Gastroesophageal sphincter (tissue), 4 donors: ENCODE measurements around the gene TRAPPC3. TPM values are rescaled to one million over a fixed set of nuclear protein-coding genes. Genes with fewer than 3 reads are reported as not detected.

ENCODE experiments used
- ATAC-seq: fragments of 150-250 bp; one replicate; pipeline ENCODE4 v1.9.1; 2016; ENCODE audit warnings: mild to moderate bottlenecking, moderate library complexity
- H3K27ac ChIP-seq, 4 donors: fragments of 200-600 bp; sonication (generic) in 3 of 4; 1 replicate in 3 of 4; 2 replicates in 1 of 4; pipeline ENCODE4 v1.5.1; 2016 to 2019
- H3K27me3 ChIP-seq: fragments of 200-600 bp; sonication (generic); one replicate; pipeline ENCODE4 v1.5.1; 2019
- H3K36me3 ChIP-seq, 2 donors: fragments of 200-600 bp; sonication (generic); one replicate each; pipeline ENCODE4 v1.5.1; 2019; ENCODE audit warnings: control low read depth in 1 of 2
- H3K4me1 ChIP-seq, 3 donors: fragments of 200-600 bp; sonication (generic); 1 replicate in 2 of 3; 2 replicates in 1 of 3; pipeline ENCODE4 v1.5.1; 2016 to 2019; ENCODE audit warnings: control low read depth in 2 of 3
- H3K4me3 ChIP-seq, 2 donors: fragments of 200-600 bp; sonication (generic); one replicate each; pipeline ENCODE4 v1.5.1; 2019; ENCODE audit warnings: mild to moderate bottlenecking in 1 of 2, moderate library complexity in 1 of 2
- H3K9me3 ChIP-seq, 3 donors: fragments of 200-600 bp; sonication (generic); one replicate each; pipeline ENCODE4 v1.5.1; 2017 to 2019; ENCODE audit warnings: control low read depth in 2 of 3
- EP300 ChIP-seq: sonication (generic); formaldehyde crosslinking; IDR thresholded peaks from one replicate; pipeline ENCODE4 v1.6.1; 2017; ENCODE audit warnings: antibody characterized with exemption, mild to moderate bottlenecking
- POLR2A ChIP-seq, 2 donors: fragments of 450-650 bp; IDR thresholded peaks; one replicate each; pipeline ENCODE4 v1.6.1; 2017; ENCODE audit warnings: antibody characterized with exemption in 2 of 2, mild to moderate bottlenecking in 2 of 2, moderate library complexity in 1 of 2
- POLR2AphosphoS5 ChIP-seq: sonication (generic); formaldehyde crosslinking; IDR thresholded peaks from one replicate; pipeline ENCODE4 v1.6.1; 2017; ENCODE audit warnings: antibody characterized with exemption
- WGBS, 2 donors: methylation state at CpG; one replicate each; pipeline ENCODE4 v1.1.5; 2018; ENCODE audit warnings: low coverage in 1 of 2; 5-methylcytosine and 5-hydroxymethylcytosine counted together
- total RNA-seq, 4 donors: library from RNA; depleted of rRNA; stranded (reverse); fragments of >200 nt; gene quantifications; one replicate each; pipeline ENCODE4 v1.1.0, GENCODE V29; 2016
- TF ChIP-seq, protein P1 (sequence below), 4 experiments: fragments of 200-600 bp in 2 of 4; fragments of 450-650 bp in 2 of 4; sonication (generic) in 1 of 4; IDR thresholded peaks; one replicate each; pipeline ENCODE4 v1.5.1; 2017 to 2019; ENCODE audit warnings: antibody characterized with exemption in 4 of 4, mild to moderate bottlenecking in 2 of 4, moderate library complexity in 2 of 4

TRAPPC3 gene
- total RNA-seq, 4 donors from 2014 or later, result 102 to 166 (median 129) TPM

DNA sequence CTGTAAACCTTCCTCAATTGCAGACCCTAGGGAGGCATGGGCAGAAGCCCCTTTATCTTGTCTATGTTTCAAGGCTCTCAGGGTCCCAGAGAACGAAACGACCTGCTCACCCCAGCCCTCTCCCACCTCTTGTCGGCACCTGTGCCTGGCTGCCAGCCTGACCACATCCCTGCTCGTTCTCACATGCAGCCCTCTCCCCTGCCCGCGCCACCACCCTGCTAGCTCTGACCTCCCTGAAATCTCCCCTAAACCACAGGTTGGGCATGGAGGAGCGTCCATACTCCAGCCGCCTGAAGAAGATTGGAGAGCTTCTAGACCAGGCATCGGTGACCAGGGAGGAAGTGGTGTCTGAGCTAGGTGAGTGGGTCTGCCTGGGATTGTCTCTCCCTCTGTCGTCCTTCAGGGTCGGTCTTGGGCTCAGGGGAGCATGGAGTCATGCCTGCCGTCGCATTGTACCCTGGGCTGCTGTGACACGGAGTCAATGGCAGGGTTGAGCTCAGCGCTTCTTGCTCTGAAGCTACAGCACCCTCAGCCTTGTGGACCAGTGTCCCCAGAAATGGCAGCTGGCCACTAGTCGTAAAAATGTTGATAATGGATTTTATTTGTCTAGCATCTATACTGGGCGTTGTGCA, 57.0 kb downstream of the TRAPPC3 start:
- Histone ChIP-seq H3K36me3 (peaks cover 0 to 62% of the 10 kb centered on the region in 2 donors), H3K27ac (no peak overlapping the region), H3K9me3 (no peaks in the 10 kb centered on the region), H3K27me3 (peaks cover under 1% of the 10 kb centered on the region), H3K4me3 (no peak overlapping the region), H3K4me1 (peaks cover 0 to 69% (median 15%) of the 10 kb centered on the region in 3 donors)
- 88% methylated on average over 4 of the region's 17 CpGs; no CpG with 5 or more reads in 1 of the 2 donors for WGBS, 2 donors
- TF ChIP-seq POLR2A (IDR thresholded peaks at IDR 0.05) (no peak), POLR2AphosphoS5 (no peak), EP300 (no peak)
- TF ChIP-seq, protein P1, sequence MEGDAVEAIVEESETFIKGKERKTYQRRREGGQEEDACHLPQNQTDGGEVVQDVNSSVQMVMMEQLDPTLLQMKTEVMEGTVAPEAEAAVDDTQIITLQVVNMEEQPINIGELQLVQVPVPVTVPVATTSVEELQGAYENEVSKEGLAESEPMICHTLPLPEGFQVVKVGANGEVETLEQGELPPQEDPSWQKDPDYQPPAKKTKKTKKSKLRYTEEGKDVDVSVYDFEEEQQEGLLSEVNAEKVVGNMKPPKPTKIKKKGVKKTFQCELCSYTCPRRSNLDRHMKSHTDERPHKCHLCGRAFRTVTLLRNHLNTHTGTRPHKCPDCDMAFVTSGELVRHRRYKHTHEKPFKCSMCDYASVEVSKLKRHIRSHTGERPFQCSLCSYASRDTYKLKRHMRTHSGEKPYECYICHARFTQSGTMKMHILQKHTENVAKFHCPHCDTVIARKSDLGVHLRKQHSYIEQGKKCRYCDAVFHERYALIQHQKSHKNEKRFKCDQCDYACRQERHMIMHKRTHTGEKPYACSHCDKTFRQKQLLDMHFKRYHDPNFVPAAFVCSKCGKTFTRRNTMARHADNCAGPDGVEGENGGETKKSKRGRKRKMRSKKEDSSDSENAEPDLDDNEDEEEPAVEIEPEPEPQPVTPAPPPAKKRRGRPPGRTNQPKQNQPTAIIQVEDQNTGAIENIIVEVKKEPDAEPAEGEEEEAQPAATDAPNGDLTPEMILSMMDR (IDR thresholded peaks at IDR 0.05), result no peak
- ATAC-seq, result no peak

DNA sequence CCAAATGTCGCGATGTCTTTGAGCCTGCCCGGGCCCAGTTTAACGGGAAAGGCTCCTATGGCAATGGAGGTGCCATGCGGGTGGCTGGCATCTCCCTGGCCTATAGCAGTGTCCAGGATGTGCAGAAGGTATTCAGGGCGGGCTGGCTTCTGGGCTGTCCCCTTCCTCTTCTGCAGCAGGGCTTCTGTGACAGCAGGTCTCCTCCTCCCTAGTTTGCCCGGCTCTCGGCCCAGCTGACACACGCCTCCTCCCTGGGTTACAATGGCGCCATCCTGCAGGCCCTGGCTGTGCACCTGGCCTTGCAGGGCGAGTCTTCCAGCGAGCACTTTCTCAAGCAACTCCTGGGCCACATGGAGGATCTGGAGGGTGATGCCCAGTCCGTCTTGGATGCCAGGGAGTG, 57.6 kb downstream of the TRAPPC3 start:
- WGBS, 2 donors, result 80 to 90% methylated on average over 1 to 2 of the region's 13 CpGs
- no peak for ATAC-seq
- Histone ChIP-seq H3K36me3 (peaks cover 0 to 59% of the 10 kb centered on the region in 2 donors), H3K27me3 (peaks cover 6% of the 10 kb centered on the region), H3K4me1 (peaks cover 0 to 69% (median 15%) of the 10 kb centered on the region in 3 donors), H3K27ac (no peak overlapping the region), H3K4me3 (no peak overlapping the region), H3K9me3 (no peaks in the 10 kb centered on the region)
- TF ChIP-seq, protein P1 (IDR thresholded peaks at IDR 0.05), result no peak
- TF ChIP-seq EP300, result no peak
- no peak for TF ChIP-seq POLR2A (IDR thresholded peaks at IDR 0.05)
- no peak for TF ChIP-seq POLR2AphosphoS5

DNA sequence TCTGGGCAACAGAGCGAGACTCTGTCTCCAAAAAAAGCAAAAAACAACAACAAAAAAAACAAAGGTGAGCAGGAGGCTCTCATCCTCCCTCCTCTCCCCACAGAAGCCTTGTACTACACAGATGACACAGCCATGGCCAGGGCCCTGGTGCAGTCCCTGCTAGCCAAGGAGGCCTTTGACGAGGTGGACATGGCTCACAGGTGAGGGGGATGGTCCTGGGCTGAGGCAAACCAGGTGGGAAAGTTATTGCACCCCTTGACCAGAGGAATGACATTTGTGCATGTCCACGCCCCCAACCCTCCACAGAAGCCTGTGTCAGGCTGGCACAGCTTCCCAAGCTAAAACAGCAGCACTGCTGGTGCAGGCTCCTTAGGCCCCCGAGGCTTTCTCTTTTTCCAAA, 58.1 kb downstream of the TRAPPC3 start:
- Histone ChIP-seq H3K9me3 (no peaks in the 10 kb centered on the region), H3K4me1 (peaks cover 0 to 69% (median 15%) of the 10 kb centered on the region in 3 donors), H3K27ac (no peak overlapping the region), H3K27me3 (peaks cover 9% of the 10 kb centered on the region), H3K4me3 (no peak overlapping the region), H3K36me3 (peaks cover 0 to 56% of the 10 kb centered on the region in 2 donors)
- TF ChIP-seq POLR2AphosphoS5 (no peak), POLR2A (IDR thresholded peaks at IDR 0.05) (no peak), EP300 (no peak)
- TF ChIP-seq, protein P1 (IDR thresholded peaks at IDR 0.05), result no peak
- WGBS, 2 donors, result 77% methylated on average over 3 of the region's 4 CpGs; no CpG with 5 or more reads in 1 of the 2 donors
- no peak for ATAC-seq

DNA sequence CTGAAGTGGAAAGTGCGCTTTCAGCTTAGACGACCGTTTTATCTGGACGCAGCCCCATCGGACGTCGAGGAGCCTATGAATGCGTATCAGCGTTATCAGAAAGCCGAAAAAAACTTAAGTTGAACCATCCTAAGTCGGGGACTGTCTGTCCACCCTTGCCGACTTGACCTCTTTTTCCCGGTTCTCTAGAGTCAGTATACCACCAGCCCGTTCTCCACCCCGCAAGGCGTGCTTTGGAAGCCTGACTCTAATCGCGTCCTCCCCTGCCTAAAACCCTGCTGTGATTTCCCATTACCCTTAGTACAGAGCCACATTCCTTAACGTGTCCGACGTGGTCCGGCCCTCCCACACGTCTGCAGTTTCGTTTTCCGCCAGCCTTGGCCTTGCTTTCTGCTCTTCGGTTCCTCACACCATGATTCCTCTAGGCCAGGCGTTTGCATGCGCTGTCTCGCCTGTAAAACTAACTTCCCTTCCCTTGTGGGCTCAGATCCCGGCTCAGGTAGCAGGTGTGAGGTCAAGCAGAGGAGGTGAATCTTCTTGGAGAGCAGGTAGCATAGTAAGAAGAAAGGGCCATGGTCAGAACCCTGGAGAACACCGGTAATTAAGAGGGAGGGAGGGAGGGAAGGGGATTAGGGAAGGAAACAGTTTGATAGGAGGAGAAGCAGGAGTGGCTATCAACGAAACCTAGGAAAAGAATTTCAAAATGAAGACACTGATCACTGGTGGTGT, 59.7 kb downstream of the TRAPPC3 start:
- peak overlapping the region; percentile 60 to 93 (median 90) for H3K27ac ChIP-seq
- 4 to 6% methylated on average over 22 to 23 of the region's 32 CpGs for WGBS, 2 donors
- ATAC-seq, result no peak
- H3K4me3 ChIP-seq, result peak overlapping the region; percentile 65 to 87
- no peaks in the 10 kb centered on the region for H3K9me3 ChIP-seq
- H3K4me1 ChIP-seq, result peaks cover 0 to 68% (median 15%) of the 10 kb centered on the region in 3 donors
- peaks cover 0 to 40% of the 10 kb centered on the region in 2 donors for H3K36me3 ChIP-seq
- TF ChIP-seq EP300 (no peak), POLR2AphosphoS5 (no peak), POLR2A (IDR thresholded peaks at IDR 0.05) (no peak)
- TF ChIP-seq, protein P1 (IDR thresholded peaks at IDR 0.05), result no peak
- peaks cover 20% of the 10 kb centered on the region for H3K27me3 ChIP-seq
